GM18505 (cell line): Measurements from ENCODE around the gene TMPRSS11D.

Experiments
- ATAC-seq: cut with Tn5 transposase; IDR thresholded peaks from one replicate; pipeline ENCODE4 v1.9.1; 2021; ENCODE audit not compliant: unreplicated experiment
- POLR2A ChIP-seq: IDR thresholded peaks from 4 replicates; pipeline ENCODE4 v1.6.1; 2011; ENCODE audit warnings: borderline replicate concordance; ENCODE audit not compliant: insufficient read depth, insufficient read length; ENCODE audit errors: extremely low read depth

The TMPRSS11D gene

GRCh38 chr4:67779631-67780030 lies 104.2 kb downstream of the TMPRSS11D start:
- TF ChIP-seq POLR2A = no peak
- ATAC-seq = no peak

- no peak for TF ChIP-seq POLR2A
- no peak for ATAC-seq
These were observed 107.1 kb downstream of the TMPRSS11D start for GRCh38 chr4:67776746-67777145.
